AG09309 (cell line): ENCODE measurements around the gene GPSM1.

Experiments used
- DNase-seq: peaks from one replicate; pipeline ENCODE4 v3.0.0-alpha.2; 2010; ENCODE audit warnings: low read depth
- H3K4me3 ChIP-seq: 2 replicates; pipeline ENCODE4 v1.5.1; 2011; ENCODE audit warnings: mild to moderate bottlenecking, low read depth, low read length, moderate library complexity; ENCODE audit not compliant: control insufficient read depth
- CTCF ChIP-seq: IDR thresholded peaks from 2 replicates; pipeline ENCODE4 v1.5.1; 2011; ENCODE audit warnings: mild to moderate bottlenecking, low read depth, low read length, inconsistent platforms; ENCODE audit not compliant: insufficient read depth, control insufficient read depth; ENCODE audit errors: missing control alignments

GPSM1 gene

GRCh38 chr9:136325358-136325757, 2.0 kb upstream of the GPSM1 start:
- no peak for DNase-seq
- no peak overlapping the region for H3K4me3 ChIP-seq
- no peak for TF ChIP-seq CTCF

GRCh38 chr9:136326061-136326760, 1.1 kb upstream of the GPSM1 start:
- peak overlapping the region; percentile 26 for H3K4me3 ChIP-seq
- TF ChIP-seq CTCF: no peak
- DNase-seq: peak; percentile 50

- peak overlapping the region; percentile 26 for H3K4me3 ChIP-seq
- no peak for DNase-seq
- no peak for TF ChIP-seq CTCF
Observed at GRCh38 chr9:136326761-136327303, 507 bp upstream of the GPSM1 start.

GRCh38 chr9:136328011-136328621, 777 bp downstream of the GPSM1 start:
- DNase-seq: no peak

GRCh38 chr9:136328622-136329041, 1.3 kb downstream of the GPSM1 start:
- peak overlapping the region; percentile 96 for H3K4me3 ChIP-seq
- no peak for TF ChIP-seq CTCF
- DNase-seq: no peak

More at GRCh38 chr9:136328011-136328621, 777 bp downstream of the GPSM1 start:
- no peak for TF ChIP-seq CTCF
- peak overlapping the region; percentile 96 for H3K4me3 ChIP-seq

- TF ChIP-seq CTCF: no peak
- DNase-seq: no peak
- H3K4me3 ChIP-seq: peak overlapping the region; percentile 96
Observed at GRCh38 chr9:136329211-136329627, 1.9 kb downstream of the GPSM1 start.
